ENCODE results near the gene PDE6C. TPM values are rescaled to one million over a fixed set of nuclear protein-coding genes. Genes with fewer than 3 reads are reported as not detected.

PDE6C gene
- polyA plus RNA-seq, 1 donor (not counting 4 experiments of a cell fraction or from before 2014, with no cell fraction given), result not detected

DNA sequence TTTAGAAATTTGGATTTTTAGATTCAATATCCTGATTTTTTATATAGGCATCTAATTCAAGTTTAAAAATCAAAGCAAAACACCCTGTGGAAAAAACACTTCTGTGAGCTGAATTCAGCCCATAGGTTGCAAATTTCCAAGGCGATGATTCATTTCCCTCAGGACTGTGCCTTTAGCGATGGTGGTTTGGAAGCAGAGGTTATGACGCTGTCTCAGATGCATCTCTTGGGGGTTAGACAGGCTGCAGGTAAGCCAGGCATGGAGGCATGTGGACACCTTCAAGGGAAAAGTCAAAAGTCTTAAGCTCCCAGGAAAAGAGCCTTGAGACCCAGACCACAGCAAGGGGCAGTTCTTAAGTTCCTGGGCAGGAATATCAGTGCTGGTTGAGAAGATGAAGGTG, 99.6 kb downstream of the PDE6C start:
- FAIRE-seq, result no peak

DNA sequence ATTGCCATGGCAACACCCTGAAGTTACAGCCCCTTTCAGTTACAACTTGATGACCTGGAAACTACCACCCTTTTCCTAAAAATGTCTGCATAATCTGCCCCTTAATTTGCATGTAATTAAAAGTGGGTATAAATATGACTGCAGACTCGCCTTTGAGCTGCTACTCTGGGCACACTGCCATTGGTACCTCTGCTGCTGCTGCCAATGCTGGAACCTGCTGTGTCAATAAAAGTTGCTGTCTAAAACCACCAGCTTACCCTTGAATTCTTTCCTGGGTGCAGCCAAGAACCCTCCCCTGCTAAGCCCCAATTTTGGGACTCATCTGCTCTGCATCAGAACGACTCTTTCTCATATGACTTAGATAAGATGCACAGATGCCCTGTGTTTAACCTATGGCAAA, 100.3 kb downstream of the PDE6C start:
- Histone ChIP-seq H3K9ac (ENCODE audit: control insufficient read depth, extremely low read depth, insufficient read depth, low read length) (no peak overlapping the region), H4K20me1 (ENCODE audit: control insufficient read depth, extremely low read depth, insufficient read depth, low read length) (no peaks in the 10 kb centered on the region), H3K4me3 (ENCODE audit: control insufficient read depth in 2 of 3, extremely low read depth in 1 of 3, insufficient read depth in 2 of 3, low read depth in 1 of 3, low read length in 3 of 3) (no peak overlapping the region), H3K4me2 (ENCODE audit: control insufficient read depth, extremely low read depth, insufficient read depth, low read depth, low read length) (no peak overlapping the region), H3K79me2 (ENCODE audit: control insufficient read depth, insufficient read depth, low read length) (no peaks in the 10 kb centered on the region), H2AFZ (ENCODE audit: control insufficient read depth, low read length) (no peak overlapping the region), H3K27me3 (ENCODE audit: control insufficient read depth, extremely low read depth, insufficient read depth, low read length) (no peaks in the 10 kb centered on the region), H3K9me1 (ENCODE audit: control insufficient read depth, extremely low read depth, insufficient read depth, low read length) (no peaks in the 10 kb centered on the region), H3K36me3 (ENCODE audit: control insufficient read depth in 2 of 2, extremely low read depth in 1 of 2, insufficient read depth in 2 of 2, low read length in 2 of 2) (no peaks in the 10 kb centered on the region), H3K4me1 (ENCODE audit: control insufficient read depth, extremely low read depth, insufficient read depth, low read length) (no peaks in the 10 kb centered on the region), H3K9me3 (ENCODE audit: control insufficient read depth, low read depth, low read length) (no peaks in the 10 kb centered on the region), H3K27ac (ENCODE audit: control insufficient read depth, insufficient read depth, low read length) (no peak overlapping the region)
- FAIRE-seq (no peak), DNase-seq (ENCODE audit: low read depth, low spot score) (no peak)
- TF ChIP-seq, protein P1, sequence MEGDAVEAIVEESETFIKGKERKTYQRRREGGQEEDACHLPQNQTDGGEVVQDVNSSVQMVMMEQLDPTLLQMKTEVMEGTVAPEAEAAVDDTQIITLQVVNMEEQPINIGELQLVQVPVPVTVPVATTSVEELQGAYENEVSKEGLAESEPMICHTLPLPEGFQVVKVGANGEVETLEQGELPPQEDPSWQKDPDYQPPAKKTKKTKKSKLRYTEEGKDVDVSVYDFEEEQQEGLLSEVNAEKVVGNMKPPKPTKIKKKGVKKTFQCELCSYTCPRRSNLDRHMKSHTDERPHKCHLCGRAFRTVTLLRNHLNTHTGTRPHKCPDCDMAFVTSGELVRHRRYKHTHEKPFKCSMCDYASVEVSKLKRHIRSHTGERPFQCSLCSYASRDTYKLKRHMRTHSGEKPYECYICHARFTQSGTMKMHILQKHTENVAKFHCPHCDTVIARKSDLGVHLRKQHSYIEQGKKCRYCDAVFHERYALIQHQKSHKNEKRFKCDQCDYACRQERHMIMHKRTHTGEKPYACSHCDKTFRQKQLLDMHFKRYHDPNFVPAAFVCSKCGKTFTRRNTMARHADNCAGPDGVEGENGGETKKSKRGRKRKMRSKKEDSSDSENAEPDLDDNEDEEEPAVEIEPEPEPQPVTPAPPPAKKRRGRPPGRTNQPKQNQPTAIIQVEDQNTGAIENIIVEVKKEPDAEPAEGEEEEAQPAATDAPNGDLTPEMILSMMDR (optimal IDR thresholded peaks at IDR 0.05 in 1 of 3, IDR thresholded peaks at IDR 0.05 in 1 of 3, conservative IDR thresholded peaks at IDR 0.05 in 1 of 3; ENCODE audit: extremely low read depth in 1 of 3, insufficient read depth in 2 of 3, low read length in 3 of 3), result no peak
- no peak for TF ChIP-seq EZH2 (IDR thresholded peaks at IDR 0.05; ENCODE audit: low read length)
- dilution Hi-C loops (cut with MboI; ENCODE audit: extremely low pct_ligation_motif_present, low sequenced_read_pairs), result no loop called here

More for the DNA sequence above, 99.6 kb downstream of the PDE6C start:
- DNase-seq (ENCODE audit: low read depth, low spot score), result no peak
- dilution Hi-C loops (cut with MboI; ENCODE audit: extremely low pct_ligation_motif_present, low sequenced_read_pairs), result no loop called here
- Histone ChIP-seq H4K20me1 (ENCODE audit: control insufficient read depth, extremely low read depth, insufficient read depth, low read length) (no peaks in the 10 kb centered on the region), H3K9me3 (ENCODE audit: control insufficient read depth, low read depth, low read length) (no peaks in the 10 kb centered on the region), H3K27ac (ENCODE audit: control insufficient read depth, insufficient read depth, low read length) (no peak overlapping the region), H3K4me3 (ENCODE audit: control insufficient read depth in 2 of 3, extremely low read depth in 1 of 3, insufficient read depth in 2 of 3, low read depth in 1 of 3, low read length in 3 of 3) (no peak overlapping the region), H3K4me1 (ENCODE audit: control insufficient read depth, extremely low read depth, insufficient read depth, low read length) (no peaks in the 10 kb centered on the region), H3K36me3 (ENCODE audit: control insufficient read depth in 2 of 2, extremely low read depth in 1 of 2, insufficient read depth in 2 of 2, low read length in 2 of 2) (no peaks in the 10 kb centered on the region), H3K9ac (ENCODE audit: control insufficient read depth, extremely low read depth, insufficient read depth, low read length) (no peak overlapping the region), H3K4me2 (ENCODE audit: control insufficient read depth, extremely low read depth, insufficient read depth, low read depth, low read length) (no peak overlapping the region), H2AFZ (ENCODE audit: control insufficient read depth, low read length) (no peak overlapping the region), H3K79me2 (ENCODE audit: control insufficient read depth, insufficient read depth, low read length) (no peaks in the 10 kb centered on the region), H3K27me3 (ENCODE audit: control insufficient read depth, extremely low read depth, insufficient read depth, low read length) (no peaks in the 10 kb centered on the region), H3K9me1 (ENCODE audit: control insufficient read depth, extremely low read depth, insufficient read depth, low read length) (no peaks in the 10 kb centered on the region)
- TF ChIP-seq, protein P1 (optimal IDR thresholded peaks at IDR 0.05 in 1 of 3, IDR thresholded peaks at IDR 0.05 in 1 of 3, conservative IDR thresholded peaks at IDR 0.05 in 1 of 3; ENCODE audit: extremely low read depth in 1 of 3, insufficient read depth in 2 of 3, low read length in 3 of 3), result no peak
- no peak for TF ChIP-seq EZH2 (IDR thresholded peaks at IDR 0.05; ENCODE audit: low read length)
